KBM-7 (cell line): ENCODE results near the gene SGPP1.
"Not testable (repeated sequence)": the region's sequence is repeated elsewhere in the genome, so short reads cannot be mapped to it uniquely, and the experiment has no call there.

ENCODE experiments used
- DNase-seq: peaks from one replicate; pipeline ENCODE4 v3.0.0-alpha.2; 2015
- in situ Hi-C: fragments of 300-500 bp; cut with MboI; formaldehyde crosslinking; loops from 2 replicates; pipeline ENCODE4 v1.14.3; 2020; ENCODE audit warnings: low sequenced_read_pairs, low pct_unique_long_range_greater_than_20kb, mixed read lengths

Gene SGPP1

DNA sequence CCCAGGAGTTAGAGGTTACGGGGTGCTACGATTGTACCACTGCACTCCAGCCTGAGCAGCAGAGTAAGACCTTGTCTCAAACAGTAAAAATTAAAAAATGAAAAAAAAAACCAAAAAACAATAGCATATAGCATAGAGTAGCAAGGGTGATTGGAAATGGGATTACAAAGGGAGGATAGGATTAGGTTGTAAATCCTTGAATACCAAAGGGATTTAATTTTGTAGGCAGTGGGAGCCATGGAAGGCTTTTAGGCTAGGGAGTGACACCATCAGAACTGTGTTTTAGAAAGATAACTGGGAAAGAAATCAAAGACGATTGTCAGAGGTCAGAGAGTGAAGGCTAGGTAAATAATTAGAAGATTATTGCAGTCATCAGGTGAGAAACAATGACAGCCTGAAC lies 2.8 kb upstream of the SGPP1 start:
- in situ Hi-C loops, result no loop called here
- DNase-seq, result no peak

DNA sequence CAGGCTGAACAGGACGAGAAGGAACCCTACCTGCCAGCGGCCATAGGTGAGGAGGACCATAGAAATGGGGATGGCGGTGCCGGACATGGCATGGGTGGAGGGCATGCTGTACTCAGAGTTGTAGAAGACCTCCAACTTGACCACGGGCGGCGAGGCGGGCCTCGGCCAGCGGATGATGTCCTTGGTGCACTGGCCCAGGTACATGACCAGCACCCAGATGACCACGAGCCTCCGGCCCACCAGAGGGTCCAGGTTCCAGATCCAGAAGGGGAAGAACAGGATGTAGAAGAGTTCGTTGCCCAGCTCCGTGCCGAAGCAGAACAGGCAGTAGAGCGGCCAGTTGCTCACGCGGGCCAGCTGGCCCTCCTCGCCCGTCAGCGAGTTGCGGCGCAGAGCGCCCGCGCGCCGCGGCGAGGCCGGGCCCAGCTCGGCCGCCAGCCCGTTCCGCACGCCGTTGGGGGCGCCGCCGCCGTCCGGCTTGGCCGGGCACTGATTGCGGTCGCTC lies 582 bp downstream of the SGPP1 start:
- peak; percentile 28 for DNase-seq
- in situ Hi-C loops, result no loop called here

DNA sequence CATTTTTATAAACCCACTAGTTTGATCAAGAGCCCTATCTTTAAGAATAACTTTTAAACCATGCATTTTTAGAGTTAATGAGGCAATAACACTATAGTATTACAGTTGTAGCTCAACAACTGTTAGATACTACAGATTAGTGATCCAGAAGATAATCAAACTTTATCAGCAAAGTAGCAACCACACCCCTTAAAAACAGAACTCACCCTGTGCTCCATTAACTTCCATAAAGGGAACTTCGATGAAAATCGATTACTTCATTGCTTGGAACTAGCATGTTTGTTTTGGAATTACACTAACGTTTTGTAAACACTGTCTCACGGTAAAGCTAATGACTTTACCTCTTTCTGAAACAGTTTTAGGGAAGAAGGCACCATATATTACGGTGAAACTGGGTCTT lies 1.4 kb downstream of the SGPP1 start:
- peak; percentile 40 for DNase-seq
- in situ Hi-C loops, result no loop called here

DNA sequence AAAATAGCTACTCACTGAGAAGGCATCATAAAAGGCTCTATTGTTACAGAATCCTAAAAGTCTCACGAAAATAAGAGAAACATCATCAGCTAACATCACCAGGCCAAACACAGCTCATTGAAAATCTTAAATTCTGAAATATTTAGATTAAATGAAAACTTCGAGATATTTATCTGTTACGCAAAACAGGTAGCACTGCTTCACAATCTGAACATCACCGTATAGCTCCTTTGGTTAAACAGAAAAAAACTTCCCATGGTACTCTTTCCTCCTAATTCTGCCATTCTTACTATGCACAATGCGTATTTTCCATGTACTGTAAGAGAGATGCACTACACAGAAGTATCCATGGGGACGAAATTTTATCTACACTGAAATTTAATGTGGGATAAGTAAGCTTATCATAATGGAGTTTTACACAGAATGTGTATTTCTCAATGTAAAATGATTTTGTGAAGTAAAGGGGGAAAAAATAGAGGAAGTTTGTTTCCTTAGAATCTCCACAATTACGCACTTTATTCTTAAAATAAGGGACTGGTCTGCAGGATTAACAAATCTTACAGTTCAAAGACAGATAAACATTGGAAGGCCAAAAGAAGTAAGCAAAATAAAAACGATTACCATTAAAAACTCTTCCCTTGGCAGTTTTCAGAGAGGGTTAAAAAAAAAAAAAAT lies 1.9 kb downstream of the SGPP1 start:
- in situ Hi-C loops, result no loop called here
- DNase-seq, result peak; percentile 31

- in situ Hi-C loops, result no loop called here
Observed at GRCh38 chr14:63717702-63718101, 10.2 kb downstream of the SGPP1 start.

GRCh38 chr14:63715360-63715759 lies 12.5 kb downstream of the SGPP1 start:
- in situ Hi-C loops, result no loop called here
- no peak for DNase-seq

More at GRCh38 chr14:63717702-63718101, 10.2 kb downstream of the SGPP1 start:
- DNase-seq, result peak; percentile 50

GRCh38 chr14:63713764-63714163 lies 14.1 kb downstream of the SGPP1 start:
- in situ Hi-C loops, result no loop called here

DNA sequence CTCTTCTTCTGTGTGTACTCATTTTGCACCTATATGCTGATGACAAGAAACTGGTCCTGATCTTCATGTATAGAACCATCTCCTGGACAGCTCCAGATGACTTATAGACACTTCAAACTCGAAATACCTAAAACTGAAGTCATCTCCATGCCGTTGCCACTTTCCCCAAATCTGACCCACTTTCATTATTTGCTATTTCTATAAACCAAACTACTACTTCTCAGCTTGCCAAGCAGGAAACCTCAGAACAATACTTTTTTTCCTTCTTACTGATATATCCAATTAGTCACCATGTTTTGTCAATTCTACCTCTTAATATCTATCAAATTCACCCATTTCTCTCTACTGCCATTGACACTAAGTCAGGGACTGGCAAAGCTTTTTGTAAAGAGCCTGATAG lies 14.8 kb downstream of the SGPP1 start:
- DNase-seq, result no peak
- in situ Hi-C loops, result no loop called here

More at GRCh38 chr14:63713764-63714163, 14.1 kb downstream of the SGPP1 start:
- no peak for DNase-seq

DNA sequence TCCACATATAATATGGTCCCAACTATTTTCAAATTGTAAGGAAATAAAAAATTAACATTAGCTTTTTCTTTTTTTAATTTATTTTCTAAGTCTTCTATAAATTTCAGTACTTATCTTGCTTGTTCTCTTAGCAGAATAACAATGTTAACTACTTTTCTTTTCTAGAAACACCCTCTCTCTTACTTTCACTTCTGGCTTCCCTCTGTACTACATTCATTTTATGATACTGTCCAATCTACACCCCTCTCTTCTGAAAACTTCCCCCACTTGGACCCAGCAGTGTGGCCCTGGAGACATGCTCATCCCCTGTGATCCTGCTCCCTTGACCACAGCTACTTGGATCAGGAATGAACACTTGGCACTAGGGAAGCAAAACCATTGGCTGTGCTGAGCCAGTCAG lies 15.7 kb downstream of the SGPP1 start:
- no peak for DNase-seq
- in situ Hi-C loops, result no loop called here

DNA sequence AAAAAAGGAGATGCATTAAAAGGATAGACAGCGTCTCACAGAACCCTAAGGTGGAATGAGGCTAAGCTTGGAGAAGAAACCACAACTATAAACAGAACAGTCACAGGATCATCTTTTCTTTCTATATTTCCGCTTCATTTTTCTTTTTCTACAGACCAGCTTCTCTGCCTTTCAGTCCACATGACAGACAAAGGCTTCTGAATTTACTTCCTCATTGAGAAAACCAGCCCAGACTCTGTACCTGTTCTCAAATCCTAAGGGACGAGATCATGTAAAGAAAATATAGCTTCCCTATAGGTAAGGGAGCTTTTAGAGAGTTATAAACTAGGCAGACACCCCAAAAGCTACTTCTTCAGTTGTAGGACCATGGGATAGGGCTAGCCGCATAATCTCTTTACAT lies 17.4 kb downstream of the SGPP1 start:
- in situ Hi-C loops, result no loop called here
- DNase-seq, result peak; percentile 73

GRCh38 chr14:63709589-63709988 lies 18.3 kb downstream of the SGPP1 start:
- in situ Hi-C loops, result no loop called here
- no peak for DNase-seq

GRCh38 chr14:63707216-63707615 lies 20.6 kb downstream of the SGPP1 start:
- no peak for DNase-seq
- in situ Hi-C loops, result no loop called here

GRCh38 chr14:63705561-63706070 lies 22.2 kb downstream of the SGPP1 start:
- DNase-seq, result no peak

DNA sequence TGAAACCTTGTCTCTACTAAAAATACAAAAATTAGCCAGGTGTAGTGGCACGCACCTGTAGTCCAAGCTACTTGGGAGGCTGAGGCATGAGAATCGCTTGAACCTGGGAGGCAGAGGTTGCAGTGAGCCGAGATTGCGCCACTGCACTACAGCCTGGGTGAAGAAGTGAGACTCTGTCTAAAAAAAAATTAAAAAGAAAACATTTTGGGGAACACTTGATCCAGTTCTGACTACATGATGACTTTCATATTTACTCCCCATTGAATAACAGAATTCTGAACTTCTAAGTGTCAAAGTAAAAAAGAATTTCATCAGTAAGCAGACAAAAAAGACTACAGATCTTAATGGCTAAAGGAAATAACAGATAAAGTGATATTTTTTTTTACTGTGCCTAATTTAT lies 25.3 kb downstream of the SGPP1 start:
- DNase-seq, in situ Hi-C loops: not testable (repeated sequence)

More at GRCh38 chr14:63705561-63706070, 22.2 kb downstream of the SGPP1 start:
- in situ Hi-C loops, result no loop called here

- in situ Hi-C loops, result no loop called here
- peak; percentile 59 for DNase-seq
Observed at GRCh38 chr14:63701606-63702299, 26.1 kb downstream of the SGPP1 start.

- in situ Hi-C loops, result no loop called here
- peak; percentile 59 for DNase-seq
Observed at GRCh38 chr14:63692310-63693020, 35.4 kb downstream of the SGPP1 start.

DNA sequence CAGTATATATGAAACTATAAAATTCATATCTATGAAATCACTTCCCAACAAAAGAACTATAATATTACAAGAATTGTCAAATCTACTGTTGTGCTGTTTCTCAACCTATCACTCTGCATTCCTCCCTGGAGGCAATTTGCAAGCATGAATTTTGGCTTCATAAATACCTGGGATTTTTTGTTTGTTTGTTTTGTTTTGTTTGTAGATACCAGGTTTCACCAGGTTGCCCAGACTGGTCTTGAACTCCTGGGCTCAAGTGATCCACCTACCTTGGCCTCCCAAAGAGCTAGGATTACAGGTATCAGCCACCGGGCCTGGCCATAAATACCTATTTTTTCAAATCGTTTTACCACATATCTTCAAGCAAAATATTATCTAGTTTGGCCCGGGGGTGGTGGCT lies 38.7 kb downstream of the SGPP1 start:
- in situ Hi-C loops, result no loop called here

DNA sequence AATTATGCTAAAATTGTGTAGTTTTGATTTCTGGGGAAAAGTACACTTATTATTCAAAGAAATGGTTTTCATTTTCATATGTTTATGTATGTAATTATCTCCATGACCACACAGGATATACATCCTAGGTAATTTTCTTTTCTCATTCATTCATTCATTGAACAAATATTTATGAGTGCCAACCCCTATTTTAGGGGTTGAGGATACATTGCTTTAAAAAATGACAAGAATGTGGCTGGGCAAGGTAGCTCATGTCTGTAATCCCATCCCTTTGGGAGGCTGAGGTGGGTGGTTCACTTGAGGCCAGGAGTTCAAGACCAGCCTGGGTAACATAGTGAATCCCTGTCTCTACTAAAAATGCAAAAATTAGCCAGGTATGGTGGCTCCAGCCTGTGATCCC lies 40.9 kb downstream of the SGPP1 start:
- no peak for DNase-seq
- in situ Hi-C loops, result no loop called here

More for the DNA sequence above, 38.7 kb downstream of the SGPP1 start:
- DNase-seq, result no peak

DNA sequence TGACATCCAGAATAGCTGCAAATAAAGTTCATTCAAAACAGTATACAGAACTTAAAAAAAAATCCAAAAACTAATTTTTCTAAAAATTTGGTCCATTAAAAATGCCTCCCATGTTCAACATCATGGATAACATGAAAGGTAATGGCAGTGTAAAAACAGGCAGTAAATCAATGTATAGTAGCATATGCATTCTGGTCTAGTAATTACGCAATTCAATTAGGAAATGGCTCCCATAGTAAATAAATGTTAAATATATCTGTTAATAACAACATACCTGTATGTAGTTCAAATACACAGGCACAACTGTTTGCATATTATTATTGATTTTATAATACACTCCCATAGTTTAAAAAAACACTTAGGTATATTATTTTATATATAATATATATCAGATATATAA lies 42.5 kb downstream of the SGPP1 start:
- in situ Hi-C loops, result no loop called here
- DNase-seq, result no peak
